Pancreas (tissue), 10 donors: Measurements from ENCODE around the gene OVOL1. TPM values are rescaled to one million over a fixed set of nuclear protein-coding genes. Genes with fewer than 3 reads are reported as not detected.

Experiments
- ATAC-seq, 4 donors: fragments of 200-7000 bp; cut with Tn5 transposase; one replicate each; pipeline versions ENCODE4 v1.8.0 to v1.9.1; 2020; ENCODE audit warnings: mild to moderate bottlenecking in 4 of 4, moderate library complexity in 4 of 4
- DNase-seq, 6 donors: peaks; one replicate each; pipeline ENCODE4 v3.0.0-alpha.2; 2020
- FAIRE-seq: peaks from 2 replicates; lab custom pipeline; 2012; peaks lifted over from hg19 to GRCh38; lab: Jason Lieb, UNC
- H3K27ac ChIP-seq, 4 donors: fragments of 200-600 bp; sonication (generic); 1 replicate in 3 of 4; 2 replicates in 1 of 4; pipeline versions ENCODE4 v1.5.0 to v1.8.0; 2020
- H3K27me3 ChIP-seq, 4 donors: fragments of 200-600 bp; one replicate each; pipeline ENCODE4 v1.8.0; 2021
- H3K36me3 ChIP-seq, 3 donors: fragments of 200-600 bp; sonication (generic) in 1 of 3; one replicate each; pipeline versions ENCODE4 v1.5.0 to v1.8.0; 2020 to 2021
- H3K4me1 ChIP-seq, 3 donors: fragments of 200-600 bp; one replicate each; pipeline ENCODE4 v1.8.0; 2021
- H3K4me3 ChIP-seq, 4 donors: fragments of 200-600 bp; sonication (generic) in 2 of 4; one replicate each; pipeline versions ENCODE4 v1.5.0 to v1.8.0; 2020 to 2021
- H3K9me3 ChIP-seq, 4 donors: fragments of 200-600 bp; one replicate each; pipeline ENCODE4 v1.8.0; 2021
- CTCF ChIP-seq, 4 donors: fragments of 200-600 bp; sonication (generic) in 3 of 4; IDR thresholded peaks; one replicate each; pipeline versions ENCODE4 v1.5.0 to v1.8.0; 2021; ENCODE audit warnings: antibody characterized with exemption in 4 of 4
- WGBS, 2 donors: extraction: QIAGEN DNeasy Blood & Tissue Kit; methylation state at CpG; one replicate each; pipeline ENCODE4 v1.1.7; 2013; 5-methylcytosine and 5-hydroxymethylcytosine counted together
- intact Hi-C, 3 donors: fragments of 100-400 bp; cut with DNase I; formaldehyde crosslinking; loops; one replicate each; pipeline versions ENCODE4 v1.11.1 to v1.14.2; 2022
- polyA plus RNA-seq, 2 donors: library from polyadenylated mRNA; stranded (reverse); fragments of 200-250 nt; gene quantifications; one replicate each; pipeline ENCODE4 v1.2.3, GENCODE V29; 2013
- total RNA-seq, 6 donors: library from RNA; stranded (reverse); fragmentation: NEBNext Ultra II Directional in 4 of 6; extraction: Animal tissue kit (Norgen Biotek cat#: 25700) in 4 of 6; gene quantifications; one replicate each; pipeline versions ENCODE4 v1.2.1 to v1.2.4, GENCODE V29; 2021 to 2023
- donor health status: healthy with polysubstance abuse.
- donor health status: DM: no; HTN: no; CAD: no; lungs with moderate emphysema.
- donor health status: DM: no; HTN: no; CAD: no.
- donor health status: control.
- donor health status: control.
- donor health status: Bipolar disorder and iron deficiency.
- donor health status: DM: yes; HTN: yes; CAD: no.
- donor health status: DM: no; HTN: no; CAD: no.
- donor health status: DM: no; HTN: no; CAD: no.
- donor health status: DM: yes; HTN: yes; CAD: no.

OVOL1 gene
- total and polyA plus RNA-seq, 8 donors = 1.1 to 5.6 (median 1.9) TPM

- Histone ChIP-seq H3K4me3 (no peak overlapping the region), H3K4me1 (no peaks in the 10 kb centered on the region), H3K36me3 (no peaks in the 10 kb centered on the region), H3K27ac (no peak overlapping the region), H3K9me3 (no peaks in the 10 kb centered on the region), H3K27me3 (no peaks in the 10 kb centered on the region)
- no peak for DNase-seq
- no peak for TF ChIP-seq CTCF (IDR thresholded peaks at IDR 0.05)
- ATAC-seq = no peak
- no peak for FAIRE-seq
- intact Hi-C loops = no loop called here
- 91 to 92% methylated on average over 4 of the region's 4 CpGs for WGBS, 2 donors
Measured at GRCh38 chr11:65842144-65842543, 55.3 kb downstream of the OVOL1 start.

- DNase-seq (no peak), FAIRE-seq (no peak), ATAC-seq (no peak)
- Histone ChIP-seq H3K9me3 (no peaks in the 10 kb centered on the region), H3K27me3 (no peaks in the 10 kb centered on the region), H3K36me3 (no peaks in the 10 kb centered on the region), H3K27ac (no peak overlapping the region), H3K4me1 (no peaks in the 10 kb centered on the region), H3K4me3 (no peak overlapping the region)
- 71 to 76% methylated on average over 3 of the region's 3 CpGs for WGBS, 2 donors
- intact Hi-C loops = no loop called here
- no peak for TF ChIP-seq CTCF (IDR thresholded peaks at IDR 0.05)
Measured at GRCh38 chr11:65843811-65844210, 56.9 kb downstream of the OVOL1 start.

GRCh38 chr11:65844231-65844872 lies 57.5 kb downstream of the OVOL1 start:
- Histone ChIP-seq H3K36me3 (no peaks in the 10 kb centered on the region), H3K4me3 (no peak overlapping the region), H3K4me1 (no peaks in the 10 kb centered on the region), H3K27me3 (no peaks in the 10 kb centered on the region), H3K27ac (no peak overlapping the region), H3K9me3 (no peaks in the 10 kb centered on the region)
- no peak for FAIRE-seq
- WGBS, 2 donors = 71 to 77% methylated on average over 10 of the region's 10 CpGs
- peak in 1 of 4 donors; percentile 25 for ATAC-seq
- TF ChIP-seq CTCF (IDR thresholded peaks at IDR 0.05) = no peak
- no peak for DNase-seq
- intact Hi-C loops = no loop called here

Other genes with a start within 250 kb of the OVOL1 start
- 100 to 1,000 TPM in 1 of 6 donors, 10 to 100 TPM in 5; 44.7 to 119 (median 63.4) TPM for gene LTBP3, start 228.7 kb upstream of the OVOL1 start, total RNA-seq
- 100 to 1,000 TPM; 118 to 151 TPM for gene LTBP3, start 228.7 kb upstream of the OVOL1 start, polyA plus RNA-seq
- gene ZNRD2, start 216.6 kb upstream of the OVOL1 start, total RNA-seq = 10 to 100 TPM; 17.8 to 29.1 (median 20.1) TPM
- 10 to 100 TPM; 32.5 to 34.8 TPM for gene ZNRD2, start 216.6 kb upstream of the OVOL1 start, polyA plus RNA-seq
- 10 to 100 TPM; 22.7 to 45.9 (median 28.6) TPM for gene FAM89B, start 214.5 kb upstream of the OVOL1 start, total RNA-seq
- gene FAM89B, start 214.5 kb upstream of the OVOL1 start, polyA plus RNA-seq = 10 to 100 TPM; 37.3 to 49.1 TPM
- gene EHBP1L1, start 211.0 kb upstream of the OVOL1 start, total RNA-seq = 10 to 100 TPM in 4 of 6 donors, 1 to 10 TPM in 2; 6.5 to 26.2 (median 11.2) TPM
- 10 to 100 TPM; 25.0 to 34.2 TPM for gene EHBP1L1, start 211.0 kb upstream of the OVOL1 start, polyA plus RNA-seq
- gene KCNK7, start 191.3 kb upstream of the OVOL1 start, total RNA-seq = under 1 TPM in 3 of 6 donors, not detected in 3; 0.19 to 0.84 (median 0.28) TPM
- 1 to 10 TPM in 1 of 2 donors, under 1 TPM in 1; 0.91 to 1.6 TPM for gene KCNK7, start 191.3 kb upstream of the OVOL1 start, polyA plus RNA-seq
- gene MAP3K11, start 172.8 kb upstream of the OVOL1 start, total RNA-seq = 10 to 100 TPM; 23.2 to 40.6 (median 26.7) TPM
- gene MAP3K11, start 172.8 kb upstream of the OVOL1 start, polyA plus RNA-seq = 10 to 100 TPM; 75.5 to 84.7 TPM
- 10 to 100 TPM; 13.5 to 21.5 (median 17.3) TPM for gene PCNX3, start 171.3 kb upstream of the OVOL1 start, total RNA-seq
- 10 to 100 TPM; 21.7 to 26.3 TPM for gene PCNX3, start 171.3 kb upstream of the OVOL1 start, polyA plus RNA-seq
- 10 to 100 TPM; 11.2 to 38.2 (median 21.2) TPM for gene SIPA1, start 149.0 kb upstream of the OVOL1 start, total RNA-seq
- 10 to 100 TPM; 42.3 to 52.2 TPM for gene SIPA1, start 149.0 kb upstream of the OVOL1 start, polyA plus RNA-seq
- 10 to 100 TPM; 29.8 to 42.2 (median 34.6) TPM for gene RELA, start 124.1 kb upstream of the OVOL1 start, total RNA-seq
- 10 to 100 TPM; 37.3 to 46.6 TPM for gene RELA, start 124.1 kb upstream of the OVOL1 start, polyA plus RNA-seq
- 10 to 100 TPM; 26.5 to 39.8 (median 35.0) TPM for gene KAT5, start 74.8 kb upstream of the OVOL1 start, total RNA-seq
- 10 to 100 TPM; 79.6 to 99.6 TPM for gene KAT5, start 74.8 kb upstream of the OVOL1 start, polyA plus RNA-seq
- 10 to 100 TPM; 16.1 to 29.3 (median 20.4) TPM for gene RNASEH2C, start 66.3 kb upstream of the OVOL1 start, total RNA-seq
- gene RNASEH2C, start 66.3 kb upstream of the OVOL1 start, polyA plus RNA-seq = 10 to 100 TPM; 37.1 to 49.3 TPM
- 10 to 100 TPM; 10.2 to 12.7 (median 11.5) TPM for gene AP5B1, start 6.1 kb upstream of the OVOL1 start, total RNA-seq
- gene AP5B1, start 6.1 kb upstream of the OVOL1 start, polyA plus RNA-seq = 10 to 100 TPM in 1 of 2 donors, 1 to 10 TPM in 1; 4.2 to 10.4 TPM
- under 1 TPM in 4 of 6 donors, not detected in 2; 0.12 to 0.75 (median 0.43) TPM for gene SNX32, start 46.9 kb downstream of the OVOL1 start, total RNA-seq
- under 1 TPM; 0.23 to 0.30 TPM for gene SNX32, start 46.9 kb downstream of the OVOL1 start, polyA plus RNA-seq
- gene CFL1, start 71.1 kb downstream of the OVOL1 start, total RNA-seq = 100 to 1,000 TPM in 4 of 6 donors, 10 to 100 TPM in 2; 87.8 to 311 (median 148) TPM
- 100 to 1,000 TPM; 164 to 231 TPM for gene CFL1, start 71.1 kb downstream of the OVOL1 start, polyA plus RNA-seq
- 10 to 100 TPM; 12.7 to 29.5 (median 18.0) TPM for gene MUS81, start 73.4 kb downstream of the OVOL1 start, total RNA-seq
- 10 to 100 TPM; 60.7 to 62.6 TPM for gene MUS81, start 73.4 kb downstream of the OVOL1 start, polyA plus RNA-seq
- gene EFEMP2, start 85.7 kb downstream of the OVOL1 start, total RNA-seq = 10 to 100 TPM; 11.3 to 40.6 (median 14.9) TPM
- 10 to 100 TPM; 38.3 to 51.0 TPM for gene EFEMP2, start 85.7 kb downstream of the OVOL1 start, polyA plus RNA-seq
- under 1 TPM in 5 of 6 donors, not detected in 1; 0.14 to 0.72 (median 0.46) TPM for gene CTSW, start 92.8 kb downstream of the OVOL1 start, total RNA-seq
- under 1 TPM; 0.31 to 0.65 TPM for gene CTSW, start 92.8 kb downstream of the OVOL1 start, polyA plus RNA-seq
- gene FIBP, start 101.4 kb downstream of the OVOL1 start, total RNA-seq = 10 to 100 TPM; 18.0 to 28.5 (median 22.7) TPM
- 10 to 100 TPM; 35.0 to 56.2 TPM for gene FIBP, start 101.4 kb downstream of the OVOL1 start, polyA plus RNA-seq
- 10 to 100 TPM in 3 of 6 donors, 1 to 10 TPM in 3; 7.7 to 18.9 (median 10.1) TPM for gene CCDC85B, start 103.6 kb downstream of the OVOL1 start, total RNA-seq
- gene CCDC85B, start 103.6 kb downstream of the OVOL1 start, polyA plus RNA-seq = 10 to 100 TPM; 13.8 to 22.4 TPM
- 1 to 10 TPM in 1 of 6 donors, under 1 TPM in 5; 0.19 to 1.2 (median 0.45) TPM for gene FOSL1, start 113.3 kb downstream of the OVOL1 start, total RNA-seq
- gene FOSL1, start 113.3 kb downstream of the OVOL1 start, polyA plus RNA-seq = 1 to 10 TPM; 2.2 to 4.3 TPM
- gene C11orf68, start 132.0 kb downstream of the OVOL1 start, total RNA-seq = 10 to 100 TPM; 10.2 to 19.4 (median 13.4) TPM
- 10 to 100 TPM; 14.3 to 20.8 TPM for gene C11orf68, start 132.0 kb downstream of the OVOL1 start, polyA plus RNA-seq
- gene DRAP1, start 132.4 kb downstream of the OVOL1 start, total RNA-seq = 10 to 100 TPM; 20.4 to 31.7 (median 25.1) TPM
- 10 to 100 TPM; 58.5 to 58.8 TPM for gene DRAP1, start 132.4 kb downstream of the OVOL1 start, polyA plus RNA-seq
- under 1 TPM in 1 of 6 donors, not detected in 5; 0.19 TPM for gene TSGA10IP, start 158.4 kb downstream of the OVOL1 start, total RNA-seq
- not detected for gene TSGA10IP, start 158.4 kb downstream of the OVOL1 start, polyA plus RNA-seq
- 10 to 100 TPM; 19.2 to 28.2 (median 22.0) TPM for gene SART1, start 174.7 kb downstream of the OVOL1 start, total RNA-seq
- 10 to 100 TPM; 73.9 to 98.5 TPM for gene SART1, start 174.7 kb downstream of the OVOL1 start, polyA plus RNA-seq
- gene EIF1AD, start 215.1 kb downstream of the OVOL1 start, total RNA-seq = 10 to 100 TPM in 5 of 6 donors, 1 to 10 TPM in 1; 9.5 to 16.0 (median 12.2) TPM
- 10 to 100 TPM; 11.6 to 14.0 TPM for gene EIF1AD, start 215.1 kb downstream of the OVOL1 start, polyA plus RNA-seq
- 10 to 100 TPM; 47.5 to 99.0 (median 77.4) TPM for gene BANF1, start 215.4 kb downstream of the OVOL1 start, total RNA-seq
- 100 to 1,000 TPM; 107 to 146 TPM for gene BANF1, start 215.4 kb downstream of the OVOL1 start, polyA plus RNA-seq
- under 1 TPM in 3 of 6 donors, not detected in 3; 0.22 to 0.94 (median 0.64) TPM for gene CST6, start 224.9 kb downstream of the OVOL1 start, total RNA-seq
- under 1 TPM in 1 of 2 donors, not detected in 1; 0.80 TPM for gene CST6, start 224.9 kb downstream of the OVOL1 start, polyA plus RNA-seq
- gene CATSPER1, start 239.4 kb downstream of the OVOL1 start, total RNA-seq = under 1 TPM in 2 of 6 donors, not detected in 4; 0.06 to 0.41 TPM
- gene CATSPER1, start 239.4 kb downstream of the OVOL1 start, polyA plus RNA-seq = under 1 TPM; 0.27 to 0.38 TPM